WTC11 (cell line): Measurements from ENCODE around the gene U2AF2.

ENCODE experiments used
- ATF1 ChIP-seq: sonication (generic); formaldehyde crosslinking; IDR thresholded peaks from 2 replicates; pipeline ENCODE4 v1.8.1; 2023; ENCODE audit warnings: mild to moderate bottlenecking, moderate library complexity, missing genetic modification reagents
- CTCF ChIP-seq: fragments of 200-600 bp; IDR thresholded peaks from 2 replicates; pipeline ENCODE4 v1.8.0; 2022; ENCODE audit warnings: antibody characterized with exemption
- E2F5 ChIP-seq: sonication (generic); formaldehyde crosslinking; IDR thresholded peaks from 2 replicates; pipeline ENCODE4 v1.8.1; 2022; ENCODE audit warnings: mild to moderate bottlenecking, moderate library complexity, missing genetic modification reagents
- NR2C2 ChIP-seq: sonication (generic); formaldehyde crosslinking; IDR thresholded peaks from 2 replicates; pipeline ENCODE4 v1.8.0; 2022; ENCODE audit warnings: mild to moderate bottlenecking, missing genetic modification reagents
- SP1 ChIP-seq: sonication (generic); formaldehyde crosslinking; conservative IDR thresholded peaks from 2 replicates; pipeline ENCODE4 v1.8.1; 2022; ENCODE audit warnings: missing genetic modification reagents

DNA sequence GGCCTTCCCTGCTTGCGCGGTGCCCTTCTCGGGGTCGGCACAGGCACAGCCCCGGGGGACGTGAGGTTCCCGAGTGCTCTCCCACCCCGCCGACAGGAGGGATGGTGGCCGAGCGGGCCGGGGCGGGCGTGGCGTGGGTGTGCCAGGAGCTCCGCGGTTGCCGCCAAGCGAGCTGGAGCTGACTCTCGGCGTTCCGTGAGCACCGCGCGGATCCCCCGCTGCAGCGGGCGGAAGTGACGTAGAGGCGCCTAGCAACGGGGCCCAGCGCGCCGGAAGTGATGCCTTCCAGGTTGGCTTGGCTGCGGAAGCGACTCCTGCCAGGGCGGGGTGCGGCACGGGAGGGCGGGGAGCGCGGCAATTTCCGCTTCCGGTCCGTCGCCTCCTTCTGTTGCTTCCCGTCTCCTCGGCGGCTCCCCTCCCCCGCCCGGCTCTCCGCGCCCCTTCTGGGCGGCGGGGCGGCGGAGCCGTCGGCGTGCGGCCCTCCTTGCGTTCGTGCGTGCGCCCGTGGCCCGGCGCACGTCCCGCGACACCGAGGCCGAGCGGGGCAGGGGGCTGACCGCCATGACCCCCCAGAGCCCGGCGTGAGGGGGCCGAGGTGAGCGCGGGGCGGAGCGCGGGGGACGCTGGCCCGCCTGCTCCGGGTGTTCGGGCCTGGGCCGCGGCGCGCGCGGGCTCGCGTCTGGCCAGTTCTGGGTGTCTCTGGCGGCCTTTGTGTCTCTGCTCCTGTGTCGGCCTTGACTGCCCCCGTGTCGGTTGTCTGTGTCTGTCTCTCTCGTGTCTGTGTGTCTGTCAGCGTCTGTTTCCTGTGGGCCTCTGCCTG lies 20.2 kb downstream of the U2AF2 start, which contains the start of gene EPN1:
- 0 out of 2 replicates have a peak, but pooled peaks have one; percentile 17 for TF ChIP-seq NR2C2 (CRISPR knock-in tag)
- no peak for TF ChIP-seq CTCF
- peak; percentile 89 for TF ChIP-seq SP1 (CRISPR knock-in tag)
- TF ChIP-seq E2F5 (CRISPR knock-in tag), result peak; percentile 89
- TF ChIP-seq ATF1 (CRISPR knock-in tag), result peak; percentile 89
